Mesenchymal stem cell (in vitro differentiated cells and primary cell): ENCODE measurements around the gene CYTH4.

Experiments used
- DNase-seq: peaks from one replicate; pipeline ENCODE4 v3.0.0-alpha.2; 2013
- H2AFZ ChIP-seq: one replicate; pipeline ENCODE4 v1.6.1; 2013; ENCODE audit warnings: low read depth, mild to moderate bottlenecking, control low read depth, inconsistent platforms, low read length, moderate library complexity
- H2AK5ac ChIP-seq: 2 replicates; pipeline ENCODE4 v1.6.1; 2013; ENCODE audit warnings: low read length, moderate library complexity, mild to moderate bottlenecking, inconsistent platforms; ENCODE audit not compliant: severe bottlenecking
- H2BK120ac ChIP-seq: one replicate; pipeline ENCODE4 v1.6.1; 2013; ENCODE audit warnings: low read depth, mild to moderate bottlenecking, inconsistent platforms, low read length, moderate library complexity
- H2BK12ac ChIP-seq, 2 experiments: one replicate each; pipeline ENCODE4 v1.6.1; 2013; ENCODE audit warnings: inconsistent platforms in 2 of 2, low read length in 2 of 2, mild to moderate bottlenecking in 2 of 2, moderate library complexity in 2 of 2, control low read depth in 1 of 2
- H2BK15ac ChIP-seq: one replicate; pipeline ENCODE4 v1.6.1; 2013; ENCODE audit warnings: mild to moderate bottlenecking, low read depth, inconsistent platforms; ENCODE audit not compliant: poor library complexity, severe bottlenecking
- H2BK5ac ChIP-seq: 2 replicates; pipeline ENCODE4 v1.6.1; 2013; ENCODE audit warnings: low read depth, mild to moderate bottlenecking, low read length, control low read depth, inconsistent platforms; ENCODE audit not compliant: poor library complexity, severe bottlenecking
- H3K14ac ChIP-seq, 2 experiments: one replicate each; pipeline ENCODE4 v1.6.1; 2013; ENCODE audit warnings: inconsistent platforms in 2 of 2, low read length in 2 of 2, control low read depth in 1 of 2, mild to moderate bottlenecking in 1 of 2, moderate library complexity in 1 of 2
- H3K18ac ChIP-seq, 2 experiments: one replicate each; pipeline ENCODE4 v1.6.1; 2013; ENCODE audit warnings: inconsistent platforms in 2 of 2, low read length in 2 of 2, control low read depth in 1 of 2, low read depth in 1 of 2, mild to moderate bottlenecking in 1 of 2
- H3K23ac ChIP-seq, 2 experiments: one replicate each; pipeline ENCODE4 v1.6.1; 2013; ENCODE audit warnings: inconsistent platforms in 2 of 2, low read length in 2 of 2, mild to moderate bottlenecking in 2 of 2, moderate library complexity in 2 of 2, control low read depth in 1 of 2
- H3K27ac ChIP-seq: 2 replicates; pipeline ENCODE4 v1.5.1; 2013; ENCODE audit warnings: mild to moderate bottlenecking, moderate library complexity, low read length, control low read depth, inconsistent platforms; ENCODE audit not compliant: poor library complexity, severe bottlenecking
- H3K27me3 ChIP-seq, 2 experiments: 2 replicates each; pipeline versions ENCODE4 v1.6.1 to v1.7.0; 2013; ENCODE audit warnings: low read length in 2 of 2, mild to moderate bottlenecking in 2 of 2, moderate library complexity in 2 of 2, control low read depth in 1 of 2, inconsistent platforms in 1 of 2; ENCODE audit not compliant: control insufficient read depth in 1 of 2, insufficient read depth in 1 of 2
- H3K36me3 ChIP-seq, 2 experiments: 2 replicates each; pipeline versions ENCODE4 v1.6.1 to v1.7.0; 2013; ENCODE audit warnings: low read length in 2 of 2, control low read depth in 1 of 2, inconsistent platforms in 1 of 2, low read depth in 1 of 2, mild to moderate bottlenecking in 1 of 2; ENCODE audit not compliant: insufficient read depth in 2 of 2, control insufficient read depth in 1 of 2
- H3K4ac ChIP-seq, 2 experiments: one replicate each; pipeline ENCODE4 v1.6.1; 2013; ENCODE audit warnings: inconsistent platforms in 2 of 2, low read length in 2 of 2, mild to moderate bottlenecking in 2 of 2, moderate library complexity in 2 of 2, control low read depth in 1 of 2, low read depth in 1 of 2
- H3K4me1 ChIP-seq: 2 replicates; pipeline ENCODE4 v1.6.1; 2013; ENCODE audit warnings: low read depth, low read length, control low read depth; ENCODE audit not compliant: control insufficient read depth, insufficient read depth
- H3K4me2 ChIP-seq: 2 replicates; pipeline ENCODE4 v1.6.1; 2013; ENCODE audit warnings: low read length, mild to moderate bottlenecking, inconsistent platforms; ENCODE audit not compliant: poor library complexity, severe bottlenecking
- H3K4me3 ChIP-seq, 2 experiments: 2 replicates each; pipeline versions ENCODE4 v1.5.1 to v1.7.0; 2013; ENCODE audit warnings: low read length in 2 of 2, mild to moderate bottlenecking in 2 of 2, control low read depth in 1 of 2, low read depth in 1 of 2; ENCODE audit not compliant: insufficient read depth in 1 of 2
- H3K79me1 ChIP-seq: replicated peaks from 2 replicates; pipeline ENCODE4 v1.6.1; 2013; ENCODE audit warnings: mild to moderate bottlenecking, control low read depth, low read length, inconsistent platforms; ENCODE audit not compliant: poor library complexity, severe bottlenecking
- H3K9ac ChIP-seq: 2 replicates; pipeline ENCODE4 v1.7.0; 2013; ENCODE audit warnings: mild to moderate bottlenecking, low read length, moderate library complexity
- H3K9me3 ChIP-seq: 2 replicates; pipeline ENCODE4 v1.7.0; 2013; ENCODE audit warnings: mild to moderate bottlenecking, low read length; ENCODE audit not compliant: control insufficient read depth
- H4K8ac ChIP-seq: one replicate; pipeline ENCODE4 v1.6.1; 2013; ENCODE audit warnings: inconsistent platforms, mild to moderate bottlenecking, low read length, moderate library complexity
- H4K91ac ChIP-seq: one replicate; pipeline ENCODE4 v1.6.1; 2013; ENCODE audit warnings: mild to moderate bottlenecking, low read length, inconsistent platforms
- WGBS: methylation state at CpG from one replicate; pipeline ENCODE4 v1.1.7; 2013; ENCODE audit warnings: mixed read lengths; 5-methylcytosine and 5-hydroxymethylcytosine counted together

CYTH4 gene

GRCh38 chr22:37267661-37268413 is 14.5 kb upstream of the CYTH4 start:
- DNase-seq, result peak; percentile 50
- no peak overlapping the region for H3K14ac ChIP-seq
- peak overlapping the region; percentile 87 for H3K9ac ChIP-seq
- no peaks in the 10 kb centered on the region for H3K79me1 ChIP-seq
- H3K4ac ChIP-seq, result peak overlapping the region; percentile 66 to 97
- H4K8ac ChIP-seq, result peak overlapping the region; percentile 97
- H2BK12ac ChIP-seq, result peak overlapping the region; percentile 55 to 91
- H3K18ac ChIP-seq, result peak overlapping the region; percentile 47 to 91
- H2BK120ac ChIP-seq, result no peak overlapping the region
- no peak overlapping the region for H2BK5ac ChIP-seq
- peak overlapping the region; percentile 89 for H4K91ac ChIP-seq
- H3K4me1 ChIP-seq, result peaks cover 7% of the 10 kb centered on the region
- H3K36me3 ChIP-seq, result no peaks in the 10 kb centered on the region
- H2BK15ac ChIP-seq, result peak overlapping the region; percentile 70
- H3K27me3 ChIP-seq, result peaks cover 0 to 2% of the 10 kb centered on the region in 2 experiments
- H2AK5ac ChIP-seq, result peak overlapping the region; percentile 77
- H3K4me3 ChIP-seq, result no peak overlapping the region
- no peak overlapping the region for H3K27ac ChIP-seq
- H3K4me2 ChIP-seq, result no peak overlapping the region
- H3K9me3 ChIP-seq, result peaks cover 19% of the 10 kb centered on the region
- no peak overlapping the region for H2AFZ ChIP-seq
- H3K23ac ChIP-seq, result peak overlapping the region in 1 of 2 experiments; percentile 63
- 81% methylated on average over 11 of the region's 11 CpGs for WGBS

GRCh38 chr22:37269936-37270678 is 12.2 kb upstream of the CYTH4 start:
- no peak overlapping the region for H3K4me2 ChIP-seq
- H2BK120ac ChIP-seq, result no peak overlapping the region
- H3K27ac ChIP-seq, result no peak overlapping the region
- no peak overlapping the region for H3K4ac ChIP-seq
- H3K4me1 ChIP-seq, result peaks cover 14% of the 10 kb centered on the region
- H4K8ac ChIP-seq, result no peak overlapping the region
- peaks cover 1% of the 10 kb centered on the region for H3K9me3 ChIP-seq
- H3K9ac ChIP-seq, result no peak overlapping the region
- H3K14ac ChIP-seq, result no peak overlapping the region
- no peaks in the 10 kb centered on the region for H3K36me3 ChIP-seq
- no peak overlapping the region for H2BK15ac ChIP-seq
- H2BK5ac ChIP-seq, result no peak overlapping the region
- no peak for DNase-seq
- no peak overlapping the region for H2BK12ac ChIP-seq
- H2AK5ac ChIP-seq, result no peak overlapping the region
- no peak overlapping the region for H3K18ac ChIP-seq
- H3K27me3 ChIP-seq, result no peaks in the 10 kb centered on the region
- H3K79me1 ChIP-seq, result no peaks in the 10 kb centered on the region
- H3K4me3 ChIP-seq, result no peak overlapping the region
- H4K91ac ChIP-seq, result no peak overlapping the region
- H2AFZ ChIP-seq, result no peak overlapping the region
- 88% methylated on average over 6 of the region's 8 CpGs for WGBS
- H3K23ac ChIP-seq, result no peak overlapping the region

- H2AK5ac ChIP-seq, result no peak overlapping the region
- H2BK15ac ChIP-seq, result no peak overlapping the region
- 83% methylated on average over 7 of the region's 8 CpGs for WGBS
- H3K79me1 ChIP-seq, result no peaks in the 10 kb centered on the region
- no peak overlapping the region for H3K23ac ChIP-seq
- no peak for DNase-seq
- peak overlapping the region in 1 of 2 experiments; percentile 78 for H3K4ac ChIP-seq
- H3K36me3 ChIP-seq, result no peaks in the 10 kb centered on the region
- H3K9me3 ChIP-seq, result no peaks in the 10 kb centered on the region
- H3K27ac ChIP-seq, result no peak overlapping the region
- H3K27me3 ChIP-seq, result no peaks in the 10 kb centered on the region
- peaks cover 14% of the 10 kb centered on the region for H3K4me1 ChIP-seq
- H3K4me2 ChIP-seq, result no peak overlapping the region
- no peak overlapping the region for H2BK120ac ChIP-seq
- H2BK12ac ChIP-seq, result peak overlapping the region in 1 of 2 experiments; percentile 75
- H3K14ac ChIP-seq, result no peak overlapping the region
- H4K91ac ChIP-seq, result no peak overlapping the region
- peak overlapping the region; percentile 5 for H4K8ac ChIP-seq
- H3K4me3 ChIP-seq, result no peak overlapping the region
- H3K9ac ChIP-seq, result peak overlapping the region; percentile 25
- H3K18ac ChIP-seq, result no peak overlapping the region
- no peak overlapping the region for H2AFZ ChIP-seq
- H2BK5ac ChIP-seq, result no peak overlapping the region
Observed at GRCh38 chr22:37270928-37271650, 11.2 kb upstream of the CYTH4 start.
